Ectodermal cell (in vitro differentiated cells): ENCODE data around the gene CCNH.
A peak's percentile ranks its signal among the peaks of the same experiment; 100 is the strongest.

Source experiments
- H3K27ac ChIP-seq: 2 replicates; pipeline ENCODE4 v1.7.0; 2013; ENCODE audit warnings: mild to moderate bottlenecking, low read depth, low read length; ENCODE audit not compliant: insufficient read depth, poor library complexity, severe bottlenecking
- H3K27me3 ChIP-seq: 2 replicates; pipeline ENCODE4 v1.7.0; 2013; ENCODE audit warnings: mild to moderate bottlenecking, low read length; ENCODE audit not compliant: insufficient read depth, control insufficient read depth, poor library complexity, severe bottlenecking
- H3K36me3 ChIP-seq: one replicate; pipeline ENCODE4 v1.7.0; 2013; ENCODE audit warnings: low read length; ENCODE audit not compliant: control insufficient read depth, insufficient read depth
- H3K4me1 ChIP-seq: one replicate; pipeline ENCODE4 v1.7.0; 2013; ENCODE audit warnings: low read length; ENCODE audit not compliant: control insufficient read depth, insufficient read depth
- H3K4me3 ChIP-seq: 2 replicates; pipeline ENCODE4 v1.7.0; 2013; ENCODE audit warnings: low read depth, low read length, control low read depth; ENCODE audit not compliant: insufficient read depth
- H3K9me3 ChIP-seq: 2 replicates; pipeline ENCODE4 v1.7.0; 2013; ENCODE audit warnings: mild to moderate bottlenecking, low read length, moderate library complexity; ENCODE audit not compliant: control insufficient read depth
- WGBS, 2 experiments: methylation state at CpG; one replicate each; pipeline ENCODE4 v1.1.7; 2013; ENCODE audit warnings: missing lambda C conversion rate in 2 of 2; 5-methylcytosine and 5-hydroxymethylcytosine counted together

Gene CCNH

DNA sequence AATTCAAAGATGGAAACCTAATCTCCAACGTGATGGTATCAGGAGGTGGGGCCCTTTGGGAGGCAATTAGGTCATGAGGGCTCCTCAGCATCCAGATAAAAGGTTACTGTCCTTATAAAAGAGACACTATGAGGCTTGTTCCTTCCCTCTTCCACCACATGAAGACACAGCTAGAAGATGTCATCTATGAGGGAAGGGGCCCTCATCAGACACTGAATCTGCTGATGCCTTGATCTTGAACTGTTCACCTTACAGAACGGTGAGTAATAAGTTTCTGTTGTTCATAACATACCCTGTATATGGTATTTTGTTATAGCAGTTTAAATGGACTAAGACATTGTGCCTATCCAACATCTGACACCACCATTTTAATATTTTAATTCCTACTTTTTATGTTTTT lies 19.7 kb upstream of the CCNH start:
- Histone ChIP-seq H3K36me3 (no peaks in the 10 kb centered on the region), H3K27me3 (no peaks in the 10 kb centered on the region), H3K4me1 (no peaks in the 10 kb centered on the region), H3K4me3 (no peak overlapping the region), H3K9me3 (no peaks in the 10 kb centered on the region), H3K27ac (no peak overlapping the region)
- WGBS, 2 experiments: 80 to 81% methylated on average over 1 of the region's 2 CpGs

DNA sequence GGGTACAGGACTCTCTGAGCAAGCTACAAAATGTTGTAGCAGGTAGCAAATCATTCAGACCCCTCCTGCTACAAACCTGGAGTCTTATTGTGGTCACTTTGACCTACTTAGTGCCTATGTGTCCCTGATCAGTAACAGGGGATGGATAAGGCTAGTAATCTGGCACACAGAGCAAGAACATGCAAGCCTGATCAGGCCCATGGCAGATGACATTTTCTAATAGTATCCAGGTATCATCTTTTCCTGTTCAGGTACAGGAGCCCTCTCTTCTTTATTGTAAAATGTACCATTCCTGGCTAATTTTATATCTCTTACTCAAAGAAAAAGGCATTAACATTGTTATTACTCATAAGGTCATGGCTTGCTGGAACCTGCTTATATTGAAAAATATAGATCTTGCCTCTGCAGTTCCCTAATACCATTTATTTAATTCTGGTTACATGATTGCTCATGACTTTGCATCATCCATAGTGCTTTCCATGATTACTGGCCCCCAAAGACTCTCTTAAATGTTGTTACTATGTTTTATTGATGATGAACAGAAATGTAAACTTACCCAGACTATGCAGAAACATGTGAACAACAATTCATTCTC lies 18.2 kb upstream of the CCNH start:
- H3K4me3 ChIP-seq: no peak overlapping the region
- no peaks in the 10 kb centered on the region for H3K36me3 ChIP-seq
- H3K27me3 ChIP-seq: no peaks in the 10 kb centered on the region

DNA sequence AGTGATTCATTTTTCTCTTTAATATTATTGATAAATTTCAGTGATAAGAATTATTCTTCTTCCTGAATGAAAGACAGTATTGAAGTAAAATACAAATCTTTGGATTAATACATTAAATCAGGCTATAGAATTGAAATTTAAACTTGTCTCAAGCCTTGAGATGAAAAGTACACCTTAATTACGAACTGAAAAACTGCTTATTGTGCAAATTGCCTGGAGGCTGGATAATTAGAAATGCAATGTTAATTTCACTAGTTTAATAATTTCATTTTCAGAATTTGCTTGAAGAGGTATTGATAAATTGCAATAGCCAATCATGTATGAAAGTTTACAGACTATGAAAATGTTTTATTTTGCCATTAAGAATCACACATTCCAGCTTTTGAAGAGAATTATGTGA lies 11.0 kb upstream of the CCNH start:
- no peaks in the 10 kb centered on the region for H3K36me3 ChIP-seq
- 100% methylated on average over 1 of the region's 1 CpG for WGBS, 2 experiments
- no peaks in the 10 kb centered on the region for H3K27me3 ChIP-seq
- no peak overlapping the region for H3K4me3 ChIP-seq
- no peaks in the 10 kb centered on the region for H3K9me3 ChIP-seq
- H3K27ac ChIP-seq: no peak overlapping the region
- H3K4me1 ChIP-seq: no peaks in the 10 kb centered on the region

More for the DNA sequence above, 18.2 kb upstream of the CCNH start:
- Histone ChIP-seq H3K4me1 (no peaks in the 10 kb centered on the region), H3K9me3 (no peaks in the 10 kb centered on the region), H3K27ac (no peak overlapping the region)

DNA sequence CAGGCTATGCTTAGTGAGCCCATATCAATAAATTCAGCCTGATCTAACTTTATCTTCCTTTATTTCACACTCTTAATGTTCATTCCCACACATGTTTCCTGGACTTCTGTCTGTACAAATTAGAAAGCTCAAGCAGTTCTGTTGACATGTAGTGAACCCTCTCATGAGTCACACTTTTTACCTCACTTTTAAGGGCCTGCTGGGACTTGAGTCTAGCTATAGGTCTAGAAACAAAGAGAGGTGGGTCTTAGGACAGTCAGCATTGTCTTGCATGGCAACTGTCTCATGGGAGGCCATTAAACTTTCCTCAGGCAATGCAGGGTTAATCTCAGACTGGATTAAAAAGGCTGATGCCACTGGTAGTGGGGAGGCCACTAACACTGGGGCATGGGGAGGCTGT lies 8.6 kb upstream of the CCNH start:
- H3K4me1 ChIP-seq: no peaks in the 10 kb centered on the region
- H3K27me3 ChIP-seq: no peaks in the 10 kb centered on the region
- no peak overlapping the region for H3K27ac ChIP-seq
- no peaks in the 10 kb centered on the region for H3K36me3 ChIP-seq
- no peaks in the 10 kb centered on the region for H3K9me3 ChIP-seq
- H3K4me3 ChIP-seq: no peak overlapping the region

DNA sequence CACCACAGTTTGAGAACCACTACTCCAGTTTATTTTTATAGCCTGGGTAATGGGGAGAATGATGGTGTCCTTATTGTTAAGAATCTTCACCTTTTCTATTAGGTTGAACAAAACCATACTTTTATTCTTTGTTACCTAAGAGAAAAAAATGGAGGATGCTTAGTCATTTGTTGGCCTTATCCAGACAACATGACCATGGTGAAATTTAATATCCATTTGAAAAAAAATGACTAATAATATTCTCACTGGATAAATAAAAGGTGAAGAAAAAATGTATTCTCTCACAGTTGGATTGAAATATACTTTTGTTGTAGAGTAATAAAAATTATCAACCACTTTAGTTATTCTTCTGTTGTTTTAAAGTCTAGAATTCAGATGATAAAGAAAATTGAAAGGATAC lies 5.8 kb upstream of the CCNH start:
- Histone ChIP-seq H3K36me3 (no peaks in the 10 kb centered on the region), H3K9me3 (no peaks in the 10 kb centered on the region), H3K4me3 (no peak overlapping the region), H3K27ac (no peak overlapping the region), H3K27me3 (no peaks in the 10 kb centered on the region), H3K4me1 (no peaks in the 10 kb centered on the region)

DNA sequence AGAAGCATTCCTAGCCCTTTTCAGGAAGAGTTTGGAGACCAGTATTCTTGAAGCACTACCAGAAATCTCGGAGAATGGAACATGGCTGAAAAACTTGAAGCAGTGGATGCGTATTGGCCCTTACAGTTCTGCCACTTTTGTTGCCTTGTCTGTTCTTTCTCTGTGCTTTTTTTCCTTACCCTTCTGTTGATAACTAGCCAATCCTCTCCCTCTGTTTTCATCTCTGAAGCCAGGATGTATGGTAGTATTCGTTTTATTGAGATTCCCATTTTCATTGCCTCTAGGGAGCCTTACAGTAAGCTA lies 564 bp upstream of the CCNH start:
- 75 to 76% methylated on average over 2 of the region's 3 CpGs for WGBS, 2 experiments
- Histone ChIP-seq H3K4me1 (no peaks in the 10 kb centered on the region), H3K27me3 (no peaks in the 10 kb centered on the region), H3K9me3 (no peaks in the 10 kb centered on the region), H3K4me3 (peak overlapping the region; percentile 88), H3K27ac (no peak overlapping the region), H3K36me3 (peaks cover 7% of the 10 kb centered on the region)

DNA sequence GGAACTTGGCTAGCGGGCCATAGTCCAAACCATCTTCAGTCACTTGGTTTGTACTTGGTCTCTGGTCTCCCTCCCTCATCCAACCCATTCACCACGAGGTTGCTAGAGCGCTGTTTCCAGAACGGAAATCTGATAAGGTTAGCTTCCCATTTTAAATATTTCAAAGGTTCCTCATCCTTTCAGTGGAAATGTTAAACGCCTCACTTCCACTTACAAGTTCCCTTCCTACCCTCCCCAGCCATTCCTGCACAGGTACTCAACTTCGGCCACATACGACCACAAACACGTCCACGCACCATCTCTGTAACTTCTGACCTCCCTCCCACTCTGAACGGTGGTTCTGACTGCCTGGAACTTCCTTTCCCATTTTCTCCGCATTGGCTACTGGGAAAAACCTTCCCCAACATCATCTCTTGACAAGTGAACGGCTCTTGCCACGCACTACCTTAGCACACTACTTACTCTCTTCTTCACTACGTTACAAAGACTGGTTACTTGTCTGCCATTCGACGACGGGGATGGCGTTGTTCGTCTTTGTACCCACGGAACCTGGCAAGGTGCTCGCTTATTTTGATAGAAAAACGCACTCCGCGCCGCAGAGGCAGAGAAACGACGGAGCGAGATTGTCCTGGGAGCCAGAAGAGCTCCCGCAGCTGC lies 629 bp downstream of the CCNH start:
- Histone ChIP-seq H3K27me3 (no peaks in the 10 kb centered on the region), H3K9me3 (no peaks in the 10 kb centered on the region), H3K27ac (peak overlapping the region; percentile 82), H3K36me3 (peaks cover 19% of the 10 kb centered on the region), H3K4me3 (peak overlapping the region; percentile 88), H3K4me1 (no peaks in the 10 kb centered on the region)
- 1% methylated on average over 29 of the region's 29 CpGs for WGBS, 2 experiments

DNA sequence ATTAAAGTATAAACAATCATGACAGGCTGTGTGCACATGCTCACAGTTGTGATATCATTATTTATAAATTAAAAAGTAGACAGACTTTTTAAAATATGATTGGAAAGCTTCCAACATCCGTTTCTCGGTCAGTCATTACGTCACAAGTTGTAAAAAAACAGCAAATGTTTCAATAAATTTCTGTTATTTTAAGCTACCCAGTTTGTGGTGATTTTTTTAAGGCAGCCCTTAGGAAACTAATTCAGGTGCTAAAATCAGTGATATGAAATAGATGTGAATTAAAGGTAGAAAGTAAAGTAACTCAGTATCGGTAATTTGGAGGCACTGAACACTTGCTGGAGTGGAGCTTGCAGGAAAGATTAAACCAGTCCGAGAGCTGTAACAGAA lies 1.2 kb downstream of the CCNH start:
- no peak overlapping the region for H3K27ac ChIP-seq
- H3K4me1 ChIP-seq: no peaks in the 10 kb centered on the region
- peak overlapping the region; percentile 88 for H3K4me3 ChIP-seq
- WGBS, 2 experiments: 60 to 66% methylated on average over 5 of the region's 5 CpGs
- H3K9me3 ChIP-seq: no peaks in the 10 kb centered on the region
- H3K36me3 ChIP-seq: peaks cover 20% of the 10 kb centered on the region
- no peaks in the 10 kb centered on the region for H3K27me3 ChIP-seq

DNA sequence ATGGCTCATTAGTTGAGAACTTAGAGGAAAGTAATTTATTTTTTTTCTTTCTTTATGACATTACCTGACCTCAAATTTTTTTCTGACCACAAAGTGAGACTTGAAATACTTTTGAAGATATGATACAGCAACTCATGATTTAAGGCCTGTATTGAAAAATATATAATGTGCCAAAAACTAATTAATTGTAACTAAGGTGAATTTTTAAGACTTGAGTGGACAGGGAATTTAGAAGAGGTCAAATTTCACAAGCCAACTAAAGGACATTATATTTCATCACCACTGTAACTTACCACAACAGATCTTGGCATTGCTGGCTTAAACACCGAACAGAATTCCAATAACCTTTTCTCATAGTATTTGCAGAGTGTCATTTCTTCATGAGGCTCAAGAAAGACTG lies 1.8 kb downstream of the CCNH start:
- 94 to 97% methylated on average over 1 of the region's 1 CpG for WGBS, 2 experiments
- Histone ChIP-seq H3K4me3 (no peak overlapping the region), H3K27me3 (no peaks in the 10 kb centered on the region), H3K36me3 (peaks cover 24% of the 10 kb centered on the region), H3K27ac (no peak overlapping the region), H3K9me3 (no peaks in the 10 kb centered on the region), H3K4me1 (no peaks in the 10 kb centered on the region)

DNA sequence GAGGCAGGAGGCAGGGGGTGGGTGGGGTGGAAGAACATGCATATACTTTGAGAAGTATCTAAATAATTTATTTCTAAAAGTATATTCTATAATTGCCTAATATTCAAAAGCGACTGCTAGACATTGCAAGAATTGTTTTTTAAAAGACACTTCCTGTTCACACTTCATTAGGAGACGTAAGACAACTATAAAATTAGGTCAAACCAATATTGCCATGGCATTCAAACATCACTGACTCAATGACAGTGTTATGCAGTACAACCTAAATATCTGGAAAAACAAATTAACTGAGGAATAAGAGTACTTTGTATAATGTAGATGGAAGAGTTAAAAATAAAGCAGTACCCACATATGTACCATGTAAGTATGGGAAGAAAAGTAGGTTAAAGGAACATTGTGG lies 4.5 kb downstream of the CCNH start:
- WGBS, 2 experiments: 98 to 100% methylated on average over 2 of the region's 2 CpGs
- Histone ChIP-seq H3K27me3 (no peaks in the 10 kb centered on the region), H3K27ac (no peak overlapping the region), H3K9me3 (no peaks in the 10 kb centered on the region), H3K36me3 (peaks cover 35% of the 10 kb centered on the region), H3K4me1 (no peaks in the 10 kb centered on the region), H3K4me3 (no peak overlapping the region)
